HG03039 (cell line): Measurements from ENCODE around the gene LYPD6.
"Not testable (repeated sequence)": the region's sequence is repeated elsewhere in the genome, so short reads cannot be mapped to it uniquely, and the experiment has no call there.

Experiments
- ATAC-seq: cut with Tn5 transposase; IDR thresholded peaks from one replicate; pipeline ENCODE4 v1.9.1; 2021; ENCODE audit warnings: mild to moderate bottlenecking, moderate library complexity; ENCODE audit not compliant: unreplicated experiment

LYPD6 gene

DNA sequence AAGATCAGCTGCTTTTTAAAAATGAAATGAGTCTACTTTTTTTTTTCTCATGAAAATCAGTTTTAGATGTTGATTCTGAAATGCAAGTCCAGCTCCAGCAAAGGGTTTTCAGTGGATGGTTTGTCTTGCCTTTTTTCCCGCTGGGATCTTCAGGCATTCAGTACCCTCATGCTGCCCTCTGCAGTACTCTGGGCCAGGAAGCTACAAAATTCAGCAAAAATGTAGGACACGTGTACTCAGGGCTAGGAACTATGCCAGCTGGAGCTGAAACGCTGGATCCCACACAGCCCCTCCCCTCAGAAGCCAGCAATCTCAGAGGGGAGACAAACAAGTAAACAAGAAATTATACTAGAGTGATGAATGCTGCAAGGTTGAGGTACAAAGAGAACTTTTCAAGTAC lies 159.9 kb downstream of the LYPD6 start:
- no peak for ATAC-seq

DNA sequence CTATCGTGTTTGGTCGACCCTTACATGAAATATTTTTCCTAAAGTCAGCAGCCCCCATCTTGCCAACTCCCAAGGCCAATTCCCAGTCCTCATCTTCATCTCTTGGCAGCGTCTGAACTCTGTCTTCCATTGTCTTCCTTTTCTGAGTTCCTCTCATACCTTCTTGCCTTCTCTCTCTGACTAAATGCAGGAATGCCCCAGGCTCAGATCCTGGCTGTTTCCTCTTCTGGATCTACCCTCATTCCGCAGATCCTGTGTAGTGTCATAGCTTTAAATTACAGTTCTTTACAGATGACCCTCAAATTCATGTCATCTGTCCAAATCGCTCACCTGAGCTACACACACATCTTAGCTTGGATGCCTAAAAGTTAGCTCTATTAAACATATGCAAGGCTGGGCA lies 162.5 kb downstream of the LYPD6 start:
- no peak for ATAC-seq

DNA sequence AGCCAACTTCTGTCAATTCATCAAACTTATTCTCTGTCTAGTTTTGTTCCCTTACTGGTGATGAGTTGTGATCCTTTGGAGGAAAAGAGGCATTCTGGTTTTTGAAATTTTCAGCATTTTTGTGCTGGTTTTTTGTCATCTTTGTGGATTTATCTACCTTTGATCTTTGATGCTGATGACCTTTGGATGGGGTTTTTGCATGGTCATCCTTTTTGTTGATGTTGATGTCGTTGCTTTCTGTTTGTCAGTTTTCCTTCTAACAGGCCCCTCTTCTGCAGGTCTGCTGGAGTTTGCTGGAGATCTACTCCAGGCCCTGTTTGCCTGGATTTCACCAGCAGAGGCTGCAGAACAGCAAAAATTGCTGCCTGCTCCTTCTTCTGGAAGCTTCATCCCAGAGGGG lies 168.8 kb downstream of the LYPD6 start:
- ATAC-seq: not testable (repeated sequence)

DNA sequence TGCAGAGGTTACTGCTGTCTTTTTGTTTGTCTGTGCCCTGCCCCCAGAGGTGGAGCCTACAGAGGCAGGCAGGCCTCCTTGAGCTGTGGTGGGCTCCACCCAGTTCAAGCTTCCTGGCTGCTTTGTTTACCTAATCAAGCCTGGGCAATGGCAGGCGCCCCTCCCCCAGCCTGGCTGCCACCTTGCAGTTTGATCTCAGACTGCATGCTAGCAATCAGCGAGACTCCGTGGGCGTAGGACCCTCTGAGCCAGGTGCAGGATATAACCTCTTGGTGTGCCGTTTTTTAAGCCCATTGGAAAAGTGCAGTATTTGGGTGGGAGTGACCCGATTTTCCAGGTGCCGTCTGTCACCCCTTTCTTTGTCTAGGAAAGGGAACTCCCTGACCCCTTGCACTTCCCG lies 176.4 kb downstream of the LYPD6 start:
- not testable (repeated sequence) for ATAC-seq

DNA sequence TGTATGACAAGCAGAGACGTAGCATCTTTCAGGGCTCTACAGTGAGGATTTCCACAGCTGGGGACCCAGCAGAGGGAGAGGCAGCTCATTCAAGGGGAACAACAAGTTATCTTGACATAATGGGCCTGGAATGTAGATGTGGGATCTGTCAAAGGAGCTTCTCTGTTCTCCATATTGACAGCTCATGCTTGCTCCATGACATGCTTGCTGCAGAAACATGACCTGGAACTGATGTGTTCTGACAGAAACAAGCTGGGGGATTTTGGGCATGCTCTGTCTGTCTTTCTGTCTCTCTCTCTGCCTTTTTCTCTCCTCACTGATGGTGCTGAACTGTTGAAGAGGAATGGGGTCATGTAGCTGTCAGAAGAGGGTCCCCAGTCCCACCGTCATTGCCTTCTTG lies 177.6 kb downstream of the LYPD6 start:
- ATAC-seq: no peak

DNA sequence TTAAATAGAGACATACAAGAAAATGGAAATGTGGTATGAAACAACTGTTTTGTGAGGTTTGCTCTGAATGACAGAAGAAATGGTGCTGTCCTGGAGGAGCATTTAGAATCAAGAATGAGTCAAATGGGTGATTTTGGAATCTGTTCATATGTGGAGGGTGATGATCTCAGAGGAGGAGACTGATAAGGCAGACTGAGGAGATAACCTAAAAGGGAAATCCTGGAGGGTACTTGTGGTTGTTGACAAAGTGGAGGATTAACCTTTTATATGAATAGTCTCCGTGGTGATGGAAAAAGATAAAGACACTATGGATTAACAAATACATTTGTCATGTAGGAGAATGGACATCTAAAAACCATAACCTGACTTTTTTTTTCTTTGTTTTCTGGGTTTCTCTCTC lies 183.1 kb downstream of the LYPD6 start:
- ATAC-seq: no peak
